Testis (tissue), 2 donors: ENCODE results near the gene LIPK.

Experiments used
- POLR2A ChIP-seq: fragments of 450-650 bp; IDR thresholded peaks from one replicate; pipeline ENCODE4 v1.6.1; 2017; ENCODE audit warnings: antibody characterized with exemption, mild to moderate bottlenecking, moderate library complexity
- TF ChIP-seq, protein P1 (sequence below), 3 experiments: fragments of 450-650 bp in 2 of 3; fragments of 200-600 bp in 1 of 3; sonication (generic) in 1 of 3; IDR thresholded peaks; one replicate each; pipeline ENCODE4 v1.5.1; 2016 to 2019; ENCODE audit warnings: antibody characterized with exemption in 3 of 3, mild to moderate bottlenecking in 2 of 3, moderate library complexity in 1 of 3

DNA sequence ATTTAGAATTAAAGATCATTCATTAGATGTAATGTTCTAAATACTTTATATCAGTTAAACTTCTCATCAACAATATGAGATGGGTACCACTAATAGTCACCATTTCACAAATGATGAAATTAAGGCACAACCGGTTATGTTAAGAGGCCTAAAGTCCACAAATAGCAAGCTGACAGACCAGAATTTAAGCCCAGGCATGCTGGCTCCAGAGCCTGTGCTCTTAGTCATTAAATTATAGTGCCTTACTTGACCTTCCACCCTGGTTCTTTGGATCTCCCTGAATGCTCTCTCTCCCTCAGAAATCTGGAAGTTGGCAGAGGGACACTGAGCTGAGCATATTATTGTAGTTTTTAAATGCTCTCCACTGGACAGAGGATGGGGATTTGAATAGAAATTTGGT, 57.4 kb downstream of the LIPK start:
- no peak for TF ChIP-seq POLR2A
- TF ChIP-seq, protein P1, sequence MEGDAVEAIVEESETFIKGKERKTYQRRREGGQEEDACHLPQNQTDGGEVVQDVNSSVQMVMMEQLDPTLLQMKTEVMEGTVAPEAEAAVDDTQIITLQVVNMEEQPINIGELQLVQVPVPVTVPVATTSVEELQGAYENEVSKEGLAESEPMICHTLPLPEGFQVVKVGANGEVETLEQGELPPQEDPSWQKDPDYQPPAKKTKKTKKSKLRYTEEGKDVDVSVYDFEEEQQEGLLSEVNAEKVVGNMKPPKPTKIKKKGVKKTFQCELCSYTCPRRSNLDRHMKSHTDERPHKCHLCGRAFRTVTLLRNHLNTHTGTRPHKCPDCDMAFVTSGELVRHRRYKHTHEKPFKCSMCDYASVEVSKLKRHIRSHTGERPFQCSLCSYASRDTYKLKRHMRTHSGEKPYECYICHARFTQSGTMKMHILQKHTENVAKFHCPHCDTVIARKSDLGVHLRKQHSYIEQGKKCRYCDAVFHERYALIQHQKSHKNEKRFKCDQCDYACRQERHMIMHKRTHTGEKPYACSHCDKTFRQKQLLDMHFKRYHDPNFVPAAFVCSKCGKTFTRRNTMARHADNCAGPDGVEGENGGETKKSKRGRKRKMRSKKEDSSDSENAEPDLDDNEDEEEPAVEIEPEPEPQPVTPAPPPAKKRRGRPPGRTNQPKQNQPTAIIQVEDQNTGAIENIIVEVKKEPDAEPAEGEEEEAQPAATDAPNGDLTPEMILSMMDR (IDR thresholded peaks at IDR 0.05): no peak
